ENCODE data around the gene SPTBN1.
A peak's percentile ranks its signal among the peaks of the same experiment; 100 is the strongest.

SPTBN1 gene

GRCh38 chr2:54630858-54631497, 174.9 kb downstream of the SPTBN1 start:
- TF ChIP-seq CTCF (IDR thresholded peaks at IDR 0.05; ENCODE audit: low read depth, low read length, missing control alignments): no peak
- DNase-seq (ENCODE audit: low read depth): no peak
- no peak overlapping the region for H3K4me3 ChIP-seq (ENCODE audit: low read depth, low read length)

- no peak for DNase-seq (ENCODE audit: low read depth)
- TF ChIP-seq CTCF (IDR thresholded peaks at IDR 0.05; ENCODE audit: low read depth, low read length, missing control alignments): no peak
- H3K4me3 ChIP-seq (ENCODE audit: low read depth, low read length): no peak overlapping the region
Observed at GRCh38 chr2:54631755-54632154, 175.6 kb downstream of the SPTBN1 start.

GRCh38 chr2:54632733-54633692, 176.9 kb downstream of the SPTBN1 start:
- no peak for DNase-seq (ENCODE audit: low read depth)
- TF ChIP-seq CTCF (IDR thresholded peaks at IDR 0.05; ENCODE audit: low read depth, low read length, missing control alignments): no peak
- no peak overlapping the region for H3K4me3 ChIP-seq (ENCODE audit: low read depth, low read length)

GRCh38 chr2:54634021-54634420, 177.9 kb downstream of the SPTBN1 start:
- no peak for TF ChIP-seq CTCF (IDR thresholded peaks at IDR 0.05; ENCODE audit: low read depth, low read length, missing control alignments)
- DNase-seq (ENCODE audit: low read depth): no peak
- H3K4me3 ChIP-seq (ENCODE audit: low read depth, low read length): no peak overlapping the region

GRCh38 chr2:54634564-54635511, 178.7 kb downstream of the SPTBN1 start:
- no peak for TF ChIP-seq CTCF (IDR thresholded peaks at IDR 0.05; ENCODE audit: low read depth, low read length, missing control alignments)
- H3K4me3 ChIP-seq (ENCODE audit: low read depth, low read length): peak overlapping the region; percentile 3; the same call in 1 of the 2 replicates
- DNase-seq (ENCODE audit: low read depth): peak; percentile 62

- H3K4me3 ChIP-seq (ENCODE audit: low read depth, low read length): peak overlapping the region; percentile 3; the same call in 1 of the 2 replicates
Observed at GRCh38 chr2:54635554-54636152, 179.5 kb downstream of the SPTBN1 start.

More at GRCh38 chr2:54635554-54636152, 179.5 kb downstream of the SPTBN1 start:
- no peak for DNase-seq (ENCODE audit: low read depth)
- no peak for TF ChIP-seq CTCF (IDR thresholded peaks at IDR 0.05; ENCODE audit: low read depth, low read length, missing control alignments)

All from GM12864 (cell line).